ENCODE data around the gene ATP9B.
A peak's percentile ranks its signal among the peaks of the same experiment; 100 is the strongest.

The ATP9B gene

GRCh38 chr18:79397830-79398761, 328.9 kb downstream of the ATP9B start:
- no peak for DNase-seq (ENCODE audit: low spot score)

GRCh38 chr18:79399275-79400081, 330.3 kb downstream of the ATP9B start:
- DNase-seq (ENCODE audit: low spot score): no peak

- peak; percentile 75 for DNase-seq (ENCODE audit: low spot score)
Measured at GRCh38 chr18:79400091-79400590, 330.9 kb downstream of the ATP9B start.

GRCh38 chr18:79400591-79401381, 331.6 kb downstream of the ATP9B start:
- DNase-seq (ENCODE audit: low spot score): peak; percentile 61

GRCh38 chr18:79401494-79402208, 332.5 kb downstream of the ATP9B start:
- no peak for DNase-seq (ENCODE audit: low spot score)

- no peak for DNase-seq (ENCODE audit: low spot score)
Measured at GRCh38 chr18:79402209-79402576, 333.0 kb downstream of the ATP9B start.

GRCh38 chr18:79402977-79403722, 334.0 kb downstream of the ATP9B start:
- DNase-seq (ENCODE audit: low spot score): no peak

- DNase-seq (ENCODE audit: low spot score): no peak
Measured at GRCh38 chr18:79403723-79404566, 334.8 kb downstream of the ATP9B start.

GRCh38 chr18:79404567-79404910, 335.3 kb downstream of the ATP9B start:
- no peak for DNase-seq (ENCODE audit: low spot score)

- no peak for DNase-seq (ENCODE audit: low spot score)
Measured at GRCh38 chr18:79405019-79405780, 336.0 kb downstream of the ATP9B start.

- peak; percentile 86 for DNase-seq (ENCODE audit: low spot score)
Measured at GRCh38 chr18:79405781-79406575, 336.8 kb downstream of the ATP9B start.

GRCh38 chr18:79406708-79407107, 337.5 kb downstream of the ATP9B start:
- DNase-seq (ENCODE audit: low spot score): no peak

- DNase-seq (ENCODE audit: low spot score): no peak
Measured at GRCh38 chr18:79409313-79409712, 340.1 kb downstream of the ATP9B start.

- no peak for DNase-seq (ENCODE audit: low spot score)
Measured at GRCh38 chr18:79410171-79410641, 341.0 kb downstream of the ATP9B start.

GRCh38 chr18:79410731-79411613, 341.8 kb downstream of the ATP9B start:
- no peak for DNase-seq (ENCODE audit: low spot score)

GRCh38 chr18:79411614-79412526, 342.7 kb downstream of the ATP9B start:
- no peak for DNase-seq (ENCODE audit: low spot score)

Measured in CD4-positive, alpha-beta T cell treated with Interleukin-2 at 100 ng/mL for 4 hours (primary cell).